Suppressor macrophage (primary cell): ENCODE measurements around the gene CHRNG.
A peak's percentile ranks its signal among the peaks of the same experiment; 100 is the strongest.

ENCODE experiments used
- DNase-seq, 4 experiments: peaks; one replicate each; pipeline ENCODE4 v3.0.0-alpha.2; 2020 to 2022
- total RNA-seq, 17 experiments: gene quantifications; one replicate each; lab custom pipeline; 2026; ENCODE audit warnings: mixed read lengths in 6 of 17, inconsistent platforms in 3 of 17; lab: John Stamatoyannopoulos, UW

Gene CHRNG
- 0 to 1.9 (median 0) reads per million in 17 experiments for total RNA-seq

- no peak for DNase-seq
These were observed at the start of gene CHRNG for GRCh38 chr2:232539298-232540231. TSS of gene CHRNG (plus strand) at chr2:232539692. CDS start at chr2:232539748, 56 bp downstream.

GRCh38 chr2:232490221-232491138, 49.0 kb upstream of the CHRNG start:
- DNase-seq: no peak

GRCh38 chr2:232491139-232491780, 48.2 kb upstream of the CHRNG start:
- no peak for DNase-seq

- no peak for DNase-seq
These were observed 47.1 kb upstream of the CHRNG start for GRCh38 chr2:232492236-232492848.

- no peak for DNase-seq
These were observed 46.4 kb upstream of the CHRNG start for GRCh38 chr2:232492963-232493700.

GRCh38 chr2:232493701-232494474, 45.6 kb upstream of the CHRNG start:
- DNase-seq: no peak

GRCh38 chr2:232494542-232494941, 45.0 kb upstream of the CHRNG start:
- DNase-seq: no peak

- DNase-seq: no peak
These were observed 44.2 kb upstream of the CHRNG start for GRCh38 chr2:232495292-232495691.

- no peak for DNase-seq
These were observed 42.8 kb upstream of the CHRNG start for GRCh38 chr2:232496501-232497270.

GRCh38 chr2:232497348-232497747, 42.1 kb upstream of the CHRNG start:
- no peak for DNase-seq

- DNase-seq: no peak
These were observed 41.0 kb upstream of the CHRNG start for GRCh38 chr2:232498452-232498851.

- DNase-seq: no peak
These were observed 38.1 kb upstream of the CHRNG start for GRCh38 chr2:232501331-232501771.

- no peak for DNase-seq
These were observed 37.6 kb upstream of the CHRNG start for GRCh38 chr2:232501794-232502390.

GRCh38 chr2:232502511-232502910, 37.0 kb upstream of the CHRNG start:
- DNase-seq: peak in 1 of 4 experiments; percentile 10

GRCh38 chr2:232502911-232503808, 36.3 kb upstream of the CHRNG start:
- peak; percentile 36 to 64 (median 47) for DNase-seq

- no peak for DNase-seq
These were observed 35.6 kb upstream of the CHRNG start for GRCh38 chr2:232503809-232504323.

- no peak for DNase-seq
These were observed 35.1 kb upstream of the CHRNG start for GRCh38 chr2:232504438-232504837.

GRCh38 chr2:232505856-232506255, 33.6 kb upstream of the CHRNG start:
- no peak for DNase-seq
